K562 (cell line): Measurements from ENCODE around the gene PLXNB3. TPM values are rescaled to one million over a fixed set of nuclear protein-coding genes. Genes with fewer than 3 reads are reported as not detected.

Experiments used
- ADNP ChIP-seq: fragments of 200-800 bp; sonication (Bioruptor generic); IDR thresholded peaks from 2 replicates; pipeline ENCODE4 v1.6.1; 2016; ENCODE audit warnings: missing genetic modification characterization, missing compliant biosample characterization
- DPF2 ChIP-seq: fragments of 450-650 bp; IDR thresholded peaks from 2 replicates; pipeline ENCODE4 v1.6.1; 2016
- EHMT2 ChIP-seq: fragments of 450-650 bp; IDR thresholded peaks from 2 replicates; pipeline ENCODE4 v1.6.1; 2018; ENCODE audit warnings: antibody characterized with exemption
- ETV1 ChIP-seq: fragments of 450-650 bp; conservative IDR thresholded peaks from 2 replicates; pipeline ENCODE4 v1.6.1; 2016; ENCODE audit warnings: missing genetic modification characterization, control low read depth, low read depth, missing compliant biosample characterization
- EWSR1 ChIP-seq: fragments of 450-650 bp; IDR thresholded peaks from 2 replicates; pipeline ENCODE4 v1.6.1; 2018; ENCODE audit warnings: borderline replicate concordance, mild to moderate bottlenecking, low read depth, moderate library complexity; ENCODE audit not compliant: partially characterized antibody
- FOXA1 ChIP-seq: fragments of 450-650 bp; IDR thresholded peaks from 2 replicates; pipeline ENCODE4 v1.6.1; 2016; ENCODE audit warnings: mild to moderate bottlenecking, borderline replicate concordance
- HDAC3 ChIP-seq: fragments of 450-650 bp; IDR thresholded peaks from 2 replicates; pipeline ENCODE4 v1.6.1; 2018; ENCODE audit warnings: borderline replicate concordance, mild to moderate bottlenecking, moderate library complexity; ENCODE audit not compliant: partially characterized antibody
- HMG20B ChIP-seq: fragments of 250-450 bp; sonication (Bioruptor Pico); IDR thresholded peaks from 2 replicates; pipeline ENCODE4 v1.5.0; 2021; ENCODE audit warnings: mild to moderate bottlenecking
- HNRNPL ChIP-seq: fragments of 200-400 bp; formaldehyde crosslinking; IDR thresholded peaks from 2 replicates; pipeline ENCODE4 v1.6.1; 2017; ENCODE audit warnings: low read depth, mild to moderate bottlenecking, low read length
- JUN ChIP-seq, 2 experiments: sonication (generic) in 1 of 2; formaldehyde crosslinking in 1 of 2; IDR thresholded peaks; 2 replicates each; pipeline versions ENCODE4 v1.6.1 to v1.8.0; 2012 to 2022; ENCODE audit warnings: borderline replicate concordance in 2 of 2, mild to moderate bottlenecking in 2 of 2, improper control_type of control experiment in 1 of 2, low read depth in 1 of 2, low read length in 1 of 2, missing genetic modification reagents in 1 of 2
- MCM7 ChIP-seq, 2 experiments: fragments of 450-650 bp; IDR thresholded peaks; 2 replicates each; pipeline ENCODE4 v1.6.1; 2016 to 2018
- NONO ChIP-seq, 2 experiments: fragments of 200-400 bp in 1 of 2; fragments of 450-650 bp in 1 of 2; formaldehyde crosslinking in 1 of 2; IDR thresholded peaks; 2 replicates each; pipeline ENCODE4 v1.6.1; 2017; ENCODE audit warnings: low read depth in 2 of 2, mild to moderate bottlenecking in 2 of 2, moderate library complexity in 2 of 2, low read length in 1 of 2
- PHF21A ChIP-seq: fragments of 450-650 bp; IDR thresholded peaks from 2 replicates; pipeline ENCODE4 v1.6.1; 2017; ENCODE audit warnings: low read depth, borderline replicate concordance
- PML ChIP-seq: IDR thresholded peaks from 2 replicates; pipeline ENCODE4 v1.6.1; 2012; ENCODE audit warnings: low read length, inconsistent platforms
- PRDM10 ChIP-seq: fragments of 450-650 bp; IDR thresholded peaks from 2 replicates; pipeline ENCODE4 v1.6.1; 2018; ENCODE audit not compliant: partially characterized antibody
- RHOXF2B ChIP-seq: fragments of 250-450 bp; sonication (Bioruptor Pico); conservative IDR thresholded peaks from 2 replicates; pipeline ENCODE4 v1.5.1; 2021
- SPI1 ChIP-seq: IDR thresholded peaks from 2 replicates; pipeline ENCODE4 v1.6.1; 2011; ENCODE audit warnings: low read depth, low read length, control low read depth, borderline replicate concordance
- UBTF ChIP-seq, 2 experiments: IDR thresholded peaks; 2 replicates each; pipeline ENCODE4 v1.6.1; 2012; ENCODE audit warnings: improper control_type of control experiment in 2 of 2, low read depth in 2 of 2, low read length in 2 of 2, borderline replicate concordance in 1 of 2
- ZC3H11A ChIP-seq: IDR thresholded peaks from 2 replicates; pipeline ENCODE4 v1.6.1; 2012; ENCODE audit warnings: low read depth, low read length, improper control_type of control experiment
- ZFP30 ChIP-seq: fragments of 250-450 bp; sonication (Bioruptor Pico); IDR thresholded peaks from 2 replicates; pipeline ENCODE4 v1.8.0; 2022; ENCODE audit warnings: moderate library complexity, mild to moderate bottlenecking, inconsistent platforms, borderline replicate concordance
- ZNF134 ChIP-seq: fragments of 250-450 bp; sonication (Bioruptor Pico); conservative IDR thresholded peaks from 2 replicates; pipeline ENCODE4 v1.4.0; 2020
- ZNF224 ChIP-seq: sonication (generic); formaldehyde crosslinking; IDR thresholded peaks from 2 replicates; pipeline ENCODE4 v1.8.0; 2022; ENCODE audit warnings: mild to moderate bottlenecking, missing genetic modification reagents
- ZNF232 ChIP-seq: sonication (generic); formaldehyde crosslinking; IDR thresholded peaks from 2 replicates; pipeline ENCODE4 v1.8.0; 2022; ENCODE audit warnings: mild to moderate bottlenecking, missing genetic modification reagents
- polyA plus RNA-seq, 8 experiments: library from polyadenylated mRNA; depleted of rRNA in 4 of 8; stranded (reverse) in 5 of 8; unstranded in 3 of 8; fragments of >200 nt; fragmentation: Nextera tagmentation in 2 of 8; fragmentation: Illumina TruSeq in 1 of 8; extraction: Ambion mirVana in 2 of 8; extraction: Trizol in 1 of 8; gene quantifications; 2 replicates each; pipeline versions ENCODE4 v1.2.1 to v1.2.3, GENCODE V29; 2011 to 2014; ENCODE audit warnings: inconsistent platforms in 1 of 8, missing spikeins in 1 of 8
- total RNA-seq, 7 experiments: library from RNA; depleted of rRNA in 6 of 7; stranded (reverse); fragments of >200 nt in 6 of 7; fragmentation: Illumina TruSeq in 2 of 7; extraction: Trizol in 2 of 7; gene quantifications; 2 replicates each; pipeline versions ENCODE4 v1.2.1 to v1.2.3, GENCODE V29; 2011 to 2021; ENCODE audit warnings: low replicate concordance in 1 of 7

Gene PLXNB3
- total and polyA plus RNA-seq, 9 of the 15 experiments (the other 6 are each of a cell fraction or from before 2014, with no cell fraction given), result 0.22 to 2.0 (median 1.4) TPM; not detected in 2

- TF ChIP-seq UBTF (IDR thresholded peaks at IDR 0.05; ENCODE audit: borderline replicate concordance in 1 of 2, low read depth in 2 of 2, low read length in 2 of 2), result peak; percentile 69 to 82; a peak in 1 of 4 replicates
- TF ChIP-seq DPF2, result peak; percentile 81
- no peak for TF ChIP-seq FOXA1
- no peak for TF ChIP-seq ZNF134 (CRISPR knock-in tag)
- TF ChIP-seq RHOXF2B, result no peak
- no peak for TF ChIP-seq SPI1
- no peak for TF ChIP-seq MCM7 (IDR thresholded peaks at IDR 0.05)
- no peak for TF ChIP-seq ZC3H11A
- peak; percentile 22 for TF ChIP-seq PRDM10
- no peak for TF ChIP-seq ZNF224 (CRISPR knock-in tag)
- TF ChIP-seq PML, result peak; percentile 22; the same call in 1 of the 2 replicates
- no peak for TF ChIP-seq PHF21A
- no peak for TF ChIP-seq EWSR1
- TF ChIP-seq HDAC3, result no peak
- TF ChIP-seq ZFP30, result no peak
- 0 out of 4 replicates have a peak, but pooled peaks of 1 of the 2 experiments have one; percentile 49 for TF ChIP-seq NONO (IDR thresholded peaks at IDR 0.05; ENCODE audit: low read depth in 2 of 2, low read length in 1 of 2)
- no peak for TF ChIP-seq ZNF232 (CRISPR knock-in tag)
- peak; percentile 58; the same call in 1 of the 2 replicates for TF ChIP-seq HNRNPL
- no peak for TF ChIP-seq JUN (IDR thresholded peaks at IDR 0.05; ENCODE audit: borderline replicate concordance, low read depth, low read length)
- TF ChIP-seq JUN (CRISPR knock-in tag; IDR thresholded peaks at IDR 0.05; ENCODE audit: borderline replicate concordance), result no peak
- TF ChIP-seq HMG20B, result no peak
- TF ChIP-seq ADNP (tag), result no peak
- TF ChIP-seq EHMT2, result no peak
- peak; percentile 95 for TF ChIP-seq ETV1 (tag)
Measured at GRCh38 chrX:153765138-153766079, 1.4 kb downstream of the PLXNB3 start (continued).
